Measurements from ENCODE around the gene GNAQ.

DNA sequence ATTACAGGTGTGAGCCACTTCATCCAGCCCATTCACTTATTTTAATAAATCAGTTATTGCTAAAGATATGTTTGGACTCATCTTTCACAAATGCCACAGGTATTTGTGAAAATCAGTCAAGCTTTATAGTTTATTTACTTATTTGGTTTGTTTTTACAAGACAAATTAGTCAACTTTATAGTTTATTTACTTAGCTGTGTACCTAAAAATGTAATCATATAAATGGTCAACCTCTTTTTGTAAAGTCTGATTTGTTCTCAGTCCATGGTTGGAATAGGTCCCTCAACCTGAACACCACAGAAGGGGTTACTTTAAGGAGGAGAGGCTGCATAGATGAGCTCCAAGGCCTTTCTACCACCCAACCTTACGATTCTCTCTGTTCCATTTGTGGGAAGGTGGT, 80.2 kb downstream of the GNAQ start:
- TF ChIP-seq, protein P1, sequence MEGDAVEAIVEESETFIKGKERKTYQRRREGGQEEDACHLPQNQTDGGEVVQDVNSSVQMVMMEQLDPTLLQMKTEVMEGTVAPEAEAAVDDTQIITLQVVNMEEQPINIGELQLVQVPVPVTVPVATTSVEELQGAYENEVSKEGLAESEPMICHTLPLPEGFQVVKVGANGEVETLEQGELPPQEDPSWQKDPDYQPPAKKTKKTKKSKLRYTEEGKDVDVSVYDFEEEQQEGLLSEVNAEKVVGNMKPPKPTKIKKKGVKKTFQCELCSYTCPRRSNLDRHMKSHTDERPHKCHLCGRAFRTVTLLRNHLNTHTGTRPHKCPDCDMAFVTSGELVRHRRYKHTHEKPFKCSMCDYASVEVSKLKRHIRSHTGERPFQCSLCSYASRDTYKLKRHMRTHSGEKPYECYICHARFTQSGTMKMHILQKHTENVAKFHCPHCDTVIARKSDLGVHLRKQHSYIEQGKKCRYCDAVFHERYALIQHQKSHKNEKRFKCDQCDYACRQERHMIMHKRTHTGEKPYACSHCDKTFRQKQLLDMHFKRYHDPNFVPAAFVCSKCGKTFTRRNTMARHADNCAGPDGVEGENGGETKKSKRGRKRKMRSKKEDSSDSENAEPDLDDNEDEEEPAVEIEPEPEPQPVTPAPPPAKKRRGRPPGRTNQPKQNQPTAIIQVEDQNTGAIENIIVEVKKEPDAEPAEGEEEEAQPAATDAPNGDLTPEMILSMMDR (IDR thresholded peaks at IDR 0.05): no peak
- TF ChIP-seq JUND (IDR thresholded peaks at IDR 0.05) (no peak), CHD2 (IDR thresholded peaks at IDR 0.05; ENCODE audit: low read length, partially characterized antibody) (no peak), SMC3 (IDR thresholded peaks at IDR 0.05; ENCODE audit: low read depth, low read length) (no peak), YY1 (IDR thresholded peaks at IDR 0.05; ENCODE audit: low read depth) (no peak)

Data from SK-N-SH (cell line).